Sigmoid colon (tissue), 7 donors: ENCODE results near the gene SPSB1. TPM values are rescaled to one million over a fixed set of nuclear protein-coding genes. Genes with fewer than 3 reads are reported as not detected.

Experiments used
- DNase-seq: peaks from one replicate; pipeline ENCODE4 v3.0.0-alpha.2; 2019
- H3K27ac ChIP-seq, 4 donors: fragments of 200-600 bp; sonication (generic); one replicate each; pipeline ENCODE4 v1.5.1; 2016 to 2019; ENCODE audit warnings: mild to moderate bottlenecking in 1 of 4
- H3K27me3 ChIP-seq, 3 donors: fragments of 200-600 bp; sonication (generic); one replicate each; pipeline ENCODE4 v1.5.1; 2019; ENCODE audit warnings: mild to moderate bottlenecking in 1 of 3
- H3K36me3 ChIP-seq, 4 donors: fragments of 200-600 bp; sonication (generic); one replicate each; pipeline ENCODE4 v1.5.1; 2016 to 2019
- H3K4me1 ChIP-seq, 4 donors: fragments of 200-600 bp; sonication (generic); one replicate each; pipeline ENCODE4 v1.5.1; 2017 to 2019
- H3K4me3 ChIP-seq, 4 donors: fragments of 200-600 bp; sonication (generic); one replicate each; pipeline ENCODE4 v1.5.1; 2017 to 2019; ENCODE audit warnings: mild to moderate bottlenecking in 2 of 4, moderate library complexity in 1 of 4
- H3K9me3 ChIP-seq, 4 donors: fragments of 200-600 bp in 3 of 4; sonication (generic) in 3 of 4; one replicate each; pipeline versions ENCODE4 v1.5.1 to v1.6.1; 2013 to 2019
- EP300 ChIP-seq, 4 donors: sonication (generic); formaldehyde crosslinking; IDR thresholded peaks; one replicate each; pipeline ENCODE4 v1.6.1; 2017; ENCODE audit warnings: antibody characterized with exemption in 4 of 4
- POLR2A ChIP-seq, 2 donors: fragments of 450-650 bp; IDR thresholded peaks; one replicate each; pipeline ENCODE4 v1.6.1; 2016; ENCODE audit warnings: antibody characterized with exemption in 2 of 2, mild to moderate bottlenecking in 2 of 2, moderate library complexity in 2 of 2
- POLR2AphosphoS5 ChIP-seq, 4 donors: sonication (generic); formaldehyde crosslinking; IDR thresholded peaks; one replicate each; pipeline ENCODE4 v1.6.1; 2017; ENCODE audit warnings: antibody characterized with exemption in 4 of 4
- WGBS, 2 donors: extraction: QIAGEN DNeasy Blood & Tissue Kit; methylation state at CpG; one replicate each; pipeline ENCODE4 v1.1.7; 2013; 5-methylcytosine and 5-hydroxymethylcytosine counted together
- intact Hi-C: fragments of 100-400 bp; cut with DNase I; formaldehyde crosslinking; loops from one replicate; pipeline ENCODE4 v1.15.1; 2023
- polyA plus RNA-seq, 3 donors: library from polyadenylated mRNA; stranded (reverse); fragments of 200-250 nt; gene quantifications; one replicate each; pipeline ENCODE4 v1.2.3, GENCODE V29; 2013
- total RNA-seq, 4 donors: library from RNA; depleted of rRNA; stranded (reverse); fragments of >200 nt; gene quantifications; one replicate each; pipeline ENCODE4 v1.1.0, GENCODE V29; 2016
- TF ChIP-seq, protein P1 (sequence below), 4 experiments: fragments of 450-650 bp in 3 of 4; fragments of 200-600 bp in 1 of 4; IDR thresholded peaks; one replicate each; pipeline ENCODE4 v1.5.1; 2016 to 2019; ENCODE audit warnings: antibody characterized with exemption in 4 of 4, mild to moderate bottlenecking in 3 of 4, moderate library complexity in 2 of 4
- donor health status: healthy with polysubstance abuse.
- donor health status: Bipolar disorder and iron deficiency.
- donor health status: healthy.

Gene SPSB1
- total and polyA plus RNA-seq, 7 donors: 17.4 to 34.3 (median 26.4) TPM

DNA sequence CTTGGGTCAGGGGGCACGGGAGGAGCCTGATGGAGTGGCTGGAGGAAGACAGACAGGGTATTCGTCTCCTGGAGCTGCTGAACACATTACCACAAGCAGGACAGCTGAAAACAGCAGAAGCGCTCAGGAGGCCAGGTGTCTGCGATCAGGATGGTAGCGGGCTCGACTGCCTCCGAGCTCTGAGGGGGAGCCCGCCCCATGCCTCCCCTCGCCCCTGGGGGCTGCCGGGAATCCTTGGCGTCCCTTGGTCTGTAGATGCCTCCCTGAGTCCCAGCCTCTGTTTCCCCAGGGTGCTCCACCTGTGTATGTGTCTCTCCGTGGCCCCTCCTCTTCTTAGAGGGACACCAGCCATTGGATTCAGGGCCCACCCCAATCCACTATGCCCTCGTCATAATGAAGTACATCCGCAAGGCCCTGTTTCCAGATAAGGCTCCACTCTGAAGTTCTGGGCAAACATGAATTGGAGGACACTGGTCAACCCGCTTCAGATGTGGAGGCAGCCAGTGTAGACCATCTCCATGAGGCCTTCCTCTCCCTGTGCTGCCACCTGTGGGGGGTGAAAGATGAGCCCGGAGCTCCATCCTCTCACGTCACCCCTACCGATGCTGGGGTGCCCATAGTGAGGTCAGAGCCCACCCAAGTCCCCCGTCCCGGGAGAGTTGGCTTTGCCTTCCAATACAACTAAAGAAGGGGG, 67.8 kb downstream of the SPSB1 start:
- TF ChIP-seq EP300 (IDR thresholded peaks at IDR 0.05) (no peak), POLR2AphosphoS5 (IDR thresholded peaks at IDR 0.05) (no peak)
- no peaks in the 10 kb centered on the region for H3K9me3 ChIP-seq
- no peak for DNase-seq
- peaks cover 0 to 50% (median 30%) of the 10 kb centered on the region in 4 donors for H3K4me1 ChIP-seq
- H3K27me3 ChIP-seq: no peaks in the 10 kb centered on the region
- intact Hi-C loops: no loop called here
- peak overlapping the region in 3 of 4 donors; percentile 16 to 93 (median 28) for H3K27ac ChIP-seq
- peaks cover 0 to 33% (median 26%) of the 10 kb centered on the region in 4 donors for H3K36me3 ChIP-seq
- WGBS, 2 donors: 92 to 96% methylated on average over 20 of the region's 20 CpGs
- H3K4me3 ChIP-seq: no peak overlapping the region

DNA sequence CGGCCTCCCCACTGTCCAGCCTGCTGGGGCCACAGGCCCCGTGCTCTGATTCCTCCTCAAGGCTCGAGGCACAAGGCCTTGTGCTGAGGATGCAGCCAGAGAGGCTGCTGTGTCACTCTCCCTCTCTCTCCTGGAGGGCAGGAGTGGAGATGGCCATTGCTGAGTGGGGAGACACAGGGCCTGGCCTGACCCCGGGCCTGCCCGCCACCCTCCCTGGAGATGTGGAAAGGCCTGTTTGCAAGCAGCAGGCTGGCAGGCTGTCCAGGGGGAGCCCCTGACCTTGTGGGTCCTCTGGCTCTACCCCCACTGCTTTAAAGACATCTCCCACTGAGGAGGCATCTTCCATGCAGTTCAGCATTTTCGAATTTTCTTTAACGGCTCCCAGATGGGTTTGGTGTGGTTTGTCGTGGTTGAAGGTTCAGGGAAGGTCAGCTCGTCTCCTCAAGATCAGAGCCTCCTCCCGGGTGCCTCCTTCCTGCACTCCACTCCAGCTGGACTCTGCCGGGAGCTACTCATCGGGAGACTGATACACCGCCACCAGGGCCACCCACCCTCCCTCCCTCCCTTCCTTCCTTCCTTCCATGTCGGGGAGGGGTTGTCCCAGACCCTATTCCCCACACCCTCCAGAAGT, 69.1 kb downstream of the SPSB1 start:
- Histone ChIP-seq H3K4me1 (peaks cover 0 to 61% (median 34%) of the 10 kb centered on the region in 4 donors), H3K36me3 (peaks cover 0 to 21% (median 14%) of the 10 kb centered on the region in 4 donors)

DNA sequence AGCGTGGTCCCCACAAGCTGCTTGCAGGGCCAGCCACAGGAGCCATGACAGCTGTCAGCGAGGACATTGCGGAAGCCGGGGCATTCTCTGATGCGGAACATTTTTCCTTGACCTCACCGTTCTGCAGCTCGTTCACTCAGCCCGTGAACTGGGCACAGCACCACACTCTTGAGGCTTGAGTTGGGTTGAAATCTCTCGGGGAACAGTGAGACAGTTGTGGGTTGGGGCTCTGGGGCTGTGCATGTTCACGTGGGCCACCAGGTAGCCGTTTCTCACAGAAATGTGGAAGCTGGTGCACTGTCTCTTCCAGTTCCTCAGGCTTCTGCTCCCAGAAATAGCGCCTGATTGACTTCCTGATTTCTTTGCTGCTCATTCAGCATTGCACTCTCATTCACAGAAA, 69.8 kb downstream of the SPSB1 start:
- DNase-seq: no peak
- no peaks in the 10 kb centered on the region for H3K9me3 ChIP-seq
- H3K27me3 ChIP-seq: no peaks in the 10 kb centered on the region
- intact Hi-C loops: no loop called here
- WGBS, 2 donors: 67 to 83% methylated on average over 12 of the region's 12 CpGs
- no peak overlapping the region for H3K4me3 ChIP-seq
- H3K4me1 ChIP-seq: peaks cover 0 to 60% (median 34%) of the 10 kb centered on the region in 4 donors
- peak overlapping the region in 3 of 4 donors; percentile 45 to 93 (median 46) for H3K27ac ChIP-seq
- TF ChIP-seq POLR2A (IDR thresholded peaks at IDR 0.05) (no peak), POLR2AphosphoS5 (IDR thresholded peaks at IDR 0.05) (no peak), EP300 (IDR thresholded peaks at IDR 0.05) (no peak)
- TF ChIP-seq, protein P1, sequence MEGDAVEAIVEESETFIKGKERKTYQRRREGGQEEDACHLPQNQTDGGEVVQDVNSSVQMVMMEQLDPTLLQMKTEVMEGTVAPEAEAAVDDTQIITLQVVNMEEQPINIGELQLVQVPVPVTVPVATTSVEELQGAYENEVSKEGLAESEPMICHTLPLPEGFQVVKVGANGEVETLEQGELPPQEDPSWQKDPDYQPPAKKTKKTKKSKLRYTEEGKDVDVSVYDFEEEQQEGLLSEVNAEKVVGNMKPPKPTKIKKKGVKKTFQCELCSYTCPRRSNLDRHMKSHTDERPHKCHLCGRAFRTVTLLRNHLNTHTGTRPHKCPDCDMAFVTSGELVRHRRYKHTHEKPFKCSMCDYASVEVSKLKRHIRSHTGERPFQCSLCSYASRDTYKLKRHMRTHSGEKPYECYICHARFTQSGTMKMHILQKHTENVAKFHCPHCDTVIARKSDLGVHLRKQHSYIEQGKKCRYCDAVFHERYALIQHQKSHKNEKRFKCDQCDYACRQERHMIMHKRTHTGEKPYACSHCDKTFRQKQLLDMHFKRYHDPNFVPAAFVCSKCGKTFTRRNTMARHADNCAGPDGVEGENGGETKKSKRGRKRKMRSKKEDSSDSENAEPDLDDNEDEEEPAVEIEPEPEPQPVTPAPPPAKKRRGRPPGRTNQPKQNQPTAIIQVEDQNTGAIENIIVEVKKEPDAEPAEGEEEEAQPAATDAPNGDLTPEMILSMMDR (IDR thresholded peaks at IDR 0.05): no peak
- peaks cover 0 to 18% (median 13%) of the 10 kb centered on the region in 4 donors for H3K36me3 ChIP-seq

More for the DNA sequence above, 69.1 kb downstream of the SPSB1 start:
- TF ChIP-seq POLR2AphosphoS5 (IDR thresholded peaks at IDR 0.05) (no peak), EP300 (IDR thresholded peaks at IDR 0.05) (no peak), POLR2A (IDR thresholded peaks at IDR 0.05) (no peak)
- TF ChIP-seq, protein P1 (IDR thresholded peaks at IDR 0.05): no peak
- H3K27me3 ChIP-seq: no peaks in the 10 kb centered on the region
- peak overlapping the region in 3 of 4 donors; percentile 45 to 93 (median 49) for H3K27ac ChIP-seq
- H3K9me3 ChIP-seq: no peaks in the 10 kb centered on the region
- intact Hi-C loops: no loop called here
- no peak for DNase-seq
- 58 to 80% methylated on average over 14 of the region's 14 CpGs for WGBS, 2 donors
- no peak overlapping the region for H3K4me3 ChIP-seq

DNA sequence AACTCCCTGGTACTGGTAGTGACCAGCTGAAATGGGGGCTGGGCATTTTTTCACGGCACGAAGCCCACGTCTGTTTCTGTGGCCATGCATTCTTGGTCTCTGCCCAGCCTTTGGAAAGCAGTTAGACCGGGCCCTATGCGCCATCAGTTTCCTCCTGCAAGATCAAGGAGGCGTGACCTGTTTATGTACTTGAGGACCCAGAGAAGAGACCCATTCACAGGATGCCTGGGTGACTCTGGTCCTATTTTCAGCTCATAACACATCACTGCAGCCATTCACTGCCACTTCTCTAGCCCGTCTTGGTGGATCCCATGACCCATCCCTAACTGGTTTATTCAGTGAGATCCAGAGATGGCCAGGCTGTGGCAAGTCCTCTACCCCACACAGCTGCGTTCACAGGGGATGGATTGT, 70.4 kb downstream of the SPSB1 start:
- H3K4me1 ChIP-seq: peaks cover 0 to 62% (median 34%) of the 10 kb centered on the region in 4 donors
- H3K4me3 ChIP-seq: no peak overlapping the region
- H3K27ac ChIP-seq: peak overlapping the region in 3 of 4 donors; percentile 45 to 93 (median 46)
- no peaks in the 10 kb centered on the region for H3K9me3 ChIP-seq
- no peaks in the 10 kb centered on the region for H3K27me3 ChIP-seq
- no peak for DNase-seq
- intact Hi-C loops: no loop called here
- 73 to 87% methylated on average over 8 of the region's 8 CpGs for WGBS, 2 donors
- no peak for TF ChIP-seq EP300 (IDR thresholded peaks at IDR 0.05)
- TF ChIP-seq, protein P1 (IDR thresholded peaks at IDR 0.05): no peak
- TF ChIP-seq POLR2AphosphoS5 (IDR thresholded peaks at IDR 0.05): no peak
- no peak for TF ChIP-seq POLR2A (IDR thresholded peaks at IDR 0.05)
- H3K36me3 ChIP-seq: peaks cover 0 to 18% (median 15%) of the 10 kb centered on the region in 4 donors

DNA sequence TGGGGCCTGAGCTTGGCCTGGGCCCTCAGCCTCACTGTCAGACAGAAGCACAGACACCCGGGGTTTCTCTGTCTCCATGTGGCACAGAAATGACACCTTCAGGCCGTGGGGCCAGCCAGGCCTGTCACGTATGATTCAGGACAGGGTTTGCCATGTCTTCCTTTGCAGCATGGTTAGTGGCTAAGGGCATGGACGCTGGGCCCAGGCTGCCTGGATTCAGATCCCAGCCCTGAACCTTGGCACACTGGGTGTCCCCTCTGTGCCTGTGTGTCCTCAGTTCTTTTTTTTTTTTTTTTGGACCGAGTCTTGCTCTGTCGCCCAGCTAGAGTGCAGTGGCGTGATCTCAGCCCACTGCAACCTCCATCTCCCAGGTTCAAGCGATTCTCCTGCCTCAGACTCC, 73.6 kb downstream of the SPSB1 start:
- no peak overlapping the region for H3K4me3 ChIP-seq
- TF ChIP-seq POLR2AphosphoS5 (IDR thresholded peaks at IDR 0.05) (no peak), POLR2A (IDR thresholded peaks at IDR 0.05) (no peak), EP300 (IDR thresholded peaks at IDR 0.05) (no peak)
- TF ChIP-seq, protein P1 (IDR thresholded peaks at IDR 0.05): no peak
- no peaks in the 10 kb centered on the region for H3K9me3 ChIP-seq
- 87 to 92% methylated on average over 8 of the region's 8 CpGs for WGBS, 2 donors
- DNase-seq: no peak
- peak overlapping the region in 3 of 4 donors; percentile 35 to 93 (median 68) for H3K27ac ChIP-seq
- peaks cover 0 to 14% (median 5%) of the 10 kb centered on the region in 4 donors for H3K36me3 ChIP-seq
- peaks cover 0 to 81% (median 42%) of the 10 kb centered on the region in 4 donors for H3K4me1 ChIP-seq
- H3K27me3 ChIP-seq: no peaks in the 10 kb centered on the region
- intact Hi-C loops: no loop called here
